ENCODE data around the gene FAM110D. TPM values are rescaled to one million over a fixed set of nuclear protein-coding genes. Genes with fewer than 3 reads are reported as not detected.

FAM110D gene
- total RNA-seq, 1 experiment from 2014 or later: 0.46 TPM

DNA sequence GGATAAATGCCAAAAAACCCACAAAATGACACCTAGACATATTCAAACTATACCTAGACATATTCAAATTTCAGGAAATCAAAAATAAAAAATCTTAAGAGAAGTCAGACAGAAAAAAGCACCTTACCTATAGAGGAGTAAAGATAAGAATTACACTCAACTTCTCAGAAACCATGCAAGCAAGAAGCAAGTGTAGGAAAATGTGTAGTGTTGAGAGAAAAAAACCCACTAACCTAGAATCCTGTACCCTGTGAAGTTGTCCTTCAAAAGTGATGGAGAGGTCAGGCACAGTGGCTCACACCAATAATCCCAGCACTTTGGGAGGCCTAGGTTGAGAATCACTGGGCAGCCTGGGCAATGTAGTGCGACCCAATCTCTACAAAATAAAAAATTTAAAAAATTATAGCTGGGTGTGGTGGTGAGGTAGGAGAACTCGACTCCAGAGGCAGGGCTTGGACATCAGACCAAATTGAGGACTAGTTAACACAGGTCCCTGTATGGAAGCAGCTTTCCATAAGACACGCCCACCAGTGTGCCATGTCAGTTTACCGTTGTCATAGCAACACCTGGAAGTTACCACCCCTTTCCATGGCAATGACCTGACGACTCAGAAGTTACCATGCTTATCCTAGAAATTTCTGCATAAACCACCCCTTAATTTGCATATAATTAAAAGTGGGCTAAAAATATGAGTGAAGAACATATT is 26.6 kb upstream of the FAM110D start:
- H4K8ac ChIP-seq (replicated peaks; ENCODE audit: insufficient read length, low read depth, low read length): no peak overlapping the region
- Mint-ChIP-seq H3K27me3 (ENCODE audit: low read depth) (peaks cover 2% of the 10 kb centered on the region), H3K27ac (no peak overlapping the region; a peak in 1 of 7 replicates), H3K36me3 (ENCODE audit: insufficient read depth in 1 of 3, low read depth in 3 of 3) (no peaks in the 10 kb centered on the region), H3K4me3 (no peak overlapping the region), H3K9me3 (peaks cover 0 to 2% of the 10 kb centered on the region in 2 experiments; a peak in 2 of 5 replicates), H3K4me1 (peaks cover 0 to 4% of the 10 kb centered on the region in 2 experiments; a peak in 2 of 4 replicates)
- H3T11ph ChIP-seq (ENCODE audit: low read length): no peak overlapping the region
- no peak overlapping the region for H3K23ac ChIP-seq (ENCODE audit: insufficient read length, low read depth, low read length)
- H3K9ac ChIP-seq (ENCODE audit: extremely low read depth, insufficient read length, low read length): no peak overlapping the region
- no peaks in the 10 kb centered on the region for H3K4me1 ChIP-seq (ENCODE audit: insufficient read depth, low read length)
- TF ChIP-seq, protein P1, sequence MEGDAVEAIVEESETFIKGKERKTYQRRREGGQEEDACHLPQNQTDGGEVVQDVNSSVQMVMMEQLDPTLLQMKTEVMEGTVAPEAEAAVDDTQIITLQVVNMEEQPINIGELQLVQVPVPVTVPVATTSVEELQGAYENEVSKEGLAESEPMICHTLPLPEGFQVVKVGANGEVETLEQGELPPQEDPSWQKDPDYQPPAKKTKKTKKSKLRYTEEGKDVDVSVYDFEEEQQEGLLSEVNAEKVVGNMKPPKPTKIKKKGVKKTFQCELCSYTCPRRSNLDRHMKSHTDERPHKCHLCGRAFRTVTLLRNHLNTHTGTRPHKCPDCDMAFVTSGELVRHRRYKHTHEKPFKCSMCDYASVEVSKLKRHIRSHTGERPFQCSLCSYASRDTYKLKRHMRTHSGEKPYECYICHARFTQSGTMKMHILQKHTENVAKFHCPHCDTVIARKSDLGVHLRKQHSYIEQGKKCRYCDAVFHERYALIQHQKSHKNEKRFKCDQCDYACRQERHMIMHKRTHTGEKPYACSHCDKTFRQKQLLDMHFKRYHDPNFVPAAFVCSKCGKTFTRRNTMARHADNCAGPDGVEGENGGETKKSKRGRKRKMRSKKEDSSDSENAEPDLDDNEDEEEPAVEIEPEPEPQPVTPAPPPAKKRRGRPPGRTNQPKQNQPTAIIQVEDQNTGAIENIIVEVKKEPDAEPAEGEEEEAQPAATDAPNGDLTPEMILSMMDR (conservative IDR thresholded peaks at IDR 0.05): no peak
- H2BK120ac ChIP-seq (ENCODE audit: low read depth, low read length, poor library complexity, severe bottlenecking): no peak overlapping the region
- no peak overlapping the region for H3K4me2 ChIP-seq (ENCODE audit: insufficient read depth, insufficient read length, low read length)
- no peak overlapping the region for H2BK15ac ChIP-seq (ENCODE audit: low read depth, low read length)
- no peak overlapping the region for H3K27ac ChIP-seq (ENCODE audit: insufficient read length, low read depth, low read length)
- no peak overlapping the region for H2BK5ac ChIP-seq (ENCODE audit: insufficient read length, low read length)
- H3K56ac ChIP-seq (ENCODE audit: insufficient read length, low read depth, low read length): no peak overlapping the region
- WGBS (ENCODE audit: extremely low coverage, insufficient read length, low lambda C conversion rate): no CpG with 5 or more reads among the region's 5 CpGs
- no peak overlapping the region for H2BK20ac ChIP-seq (ENCODE audit: low read depth, low read length, poor library complexity, severe bottlenecking)
- no peaks in the 10 kb centered on the region for H4K20me1 ChIP-seq (ENCODE audit: control insufficient read depth, insufficient read depth, insufficient read length)
- peak; percentile 54 for DNase-seq
- no peak overlapping the region for H3K18ac ChIP-seq (ENCODE audit: insufficient read length, low read depth, low read length)
- H3K79me2 ChIP-seq (ENCODE audit: insufficient read depth, low read length): no peaks in the 10 kb centered on the region
- H3K4ac ChIP-seq (ENCODE audit: low read depth, low read length): no peak overlapping the region
- H3K23me2 ChIP-seq (ENCODE audit: insufficient read length, low read depth, low read length, poor library complexity, severe bottlenecking): no peaks in the 10 kb centered on the region
- H3K79me1 ChIP-seq (ENCODE audit: insufficient read depth, low read depth, low read length, poor library complexity, severe bottlenecking): no peaks in the 10 kb centered on the region
- H2AFZ ChIP-seq (ENCODE audit: low read length): no peak overlapping the region
- no peak overlapping the region for H2AK5ac ChIP-seq (ENCODE audit: insufficient read length, low read length)
- H4K91ac ChIP-seq (ENCODE audit: insufficient read length, low read depth, low read length): no peak overlapping the region
- no peak overlapping the region for H3K14ac ChIP-seq (ENCODE audit: insufficient read depth, low read length)
- no peaks in the 10 kb centered on the region for H3K9me3 ChIP-seq (ENCODE audit: control insufficient read depth, low read depth, low read length)
- no peak overlapping the region for H2BK12ac ChIP-seq (ENCODE audit: insufficient read length, low read depth, low read length)
- no peak overlapping the region for H4K5ac ChIP-seq (ENCODE audit: insufficient read length, low read depth, low read length)
- no peaks in the 10 kb centered on the region for H3K27me3 ChIP-seq (ENCODE audit: insufficient read depth, low read length)

Data from H9 (cell line).